NT2/D1 (cell line): ENCODE measurements around the gene FOXO3.

Experiments
- YY1 ChIP-seq: IDR thresholded peaks from 2 replicates; pipeline ENCODE4 v1.6.1; 2011; ENCODE audit not compliant: insufficient read length, insufficient read depth
- ZNF274 ChIP-seq: IDR thresholded peaks from 2 replicates; pipeline ENCODE4 v1.6.1; 2011; ENCODE audit warnings: mild to moderate bottlenecking, low read depth, low read length

GRCh38 chr6:108727966-108728730, 167.4 kb downstream of the FOXO3 start:
- TF ChIP-seq ZNF274 (no peak), YY1 (no peak)
